ENCODE data around the gene HSP90B1.

DNA sequence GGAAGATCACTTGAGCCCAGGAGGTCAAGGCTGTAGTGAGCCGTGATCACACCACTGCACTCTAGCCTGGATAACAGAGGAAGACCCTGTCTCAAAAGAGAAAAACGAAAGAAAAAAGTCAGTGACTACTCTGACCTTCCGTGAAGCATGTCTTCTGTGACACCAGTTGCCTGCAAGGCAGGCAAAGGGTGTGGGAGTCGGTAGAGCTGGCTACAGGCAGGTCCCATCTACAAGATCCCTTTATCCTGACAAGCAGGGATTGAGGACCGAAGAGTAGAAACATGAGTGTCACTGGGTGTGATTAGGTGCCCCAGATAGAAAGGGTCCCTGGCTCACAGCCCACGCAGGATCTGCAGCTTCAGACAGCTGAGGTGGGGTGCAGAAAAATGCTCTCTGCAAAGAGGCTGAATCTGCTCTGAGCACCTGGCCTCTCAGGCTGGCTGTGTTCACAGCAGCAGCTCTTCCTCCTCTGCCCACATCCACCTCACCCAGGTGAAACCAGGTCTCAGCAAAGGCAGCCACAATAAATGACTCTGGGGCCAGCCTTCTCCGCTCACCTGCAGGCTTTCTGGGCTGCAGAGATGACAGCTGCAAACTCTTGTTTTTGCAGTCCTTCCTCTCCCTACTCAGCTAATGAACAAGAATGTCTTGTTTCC, 28.6 kb upstream of the HSP90B1 start:
- TF ChIP-seq, protein P1, sequence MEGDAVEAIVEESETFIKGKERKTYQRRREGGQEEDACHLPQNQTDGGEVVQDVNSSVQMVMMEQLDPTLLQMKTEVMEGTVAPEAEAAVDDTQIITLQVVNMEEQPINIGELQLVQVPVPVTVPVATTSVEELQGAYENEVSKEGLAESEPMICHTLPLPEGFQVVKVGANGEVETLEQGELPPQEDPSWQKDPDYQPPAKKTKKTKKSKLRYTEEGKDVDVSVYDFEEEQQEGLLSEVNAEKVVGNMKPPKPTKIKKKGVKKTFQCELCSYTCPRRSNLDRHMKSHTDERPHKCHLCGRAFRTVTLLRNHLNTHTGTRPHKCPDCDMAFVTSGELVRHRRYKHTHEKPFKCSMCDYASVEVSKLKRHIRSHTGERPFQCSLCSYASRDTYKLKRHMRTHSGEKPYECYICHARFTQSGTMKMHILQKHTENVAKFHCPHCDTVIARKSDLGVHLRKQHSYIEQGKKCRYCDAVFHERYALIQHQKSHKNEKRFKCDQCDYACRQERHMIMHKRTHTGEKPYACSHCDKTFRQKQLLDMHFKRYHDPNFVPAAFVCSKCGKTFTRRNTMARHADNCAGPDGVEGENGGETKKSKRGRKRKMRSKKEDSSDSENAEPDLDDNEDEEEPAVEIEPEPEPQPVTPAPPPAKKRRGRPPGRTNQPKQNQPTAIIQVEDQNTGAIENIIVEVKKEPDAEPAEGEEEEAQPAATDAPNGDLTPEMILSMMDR (IDR thresholded peaks at IDR 0.05) = no peak
- TF ChIP-seq POLR2A (IDR thresholded peaks at IDR 0.05) = no peak

Data from uterus (tissue), 2 donors.